ENCODE measurements around the gene ARHGAP8. TPM values are rescaled to one million over a fixed set of nuclear protein-coding genes. Genes with fewer than 3 reads are reported as not detected.

Gene ARHGAP8
- polyA plus RNA-seq, 2 of the 4 experiments (the other 2 are of a cell fraction): 1.2 to 3.8 TPM

- TF ChIP-seq ATOH8 (CRISPR knock-in tag; IDR thresholded peaks at IDR 0.05; ENCODE audit: low read depth) (no peak), E2F6 (IDR thresholded peaks at IDR 0.05; ENCODE audit: borderline replicate concordance, low read depth) (no peak), CBX2 (IDR thresholded peaks at IDR 0.05; ENCODE audit: borderline replicate concordance, low read depth) (no peak), TFCP2L1 (CRISPR knock-in tag; IDR thresholded peaks at IDR 0.05) (no peak), CBX8 (IDR thresholded peaks at IDR 0.05) (no peak), CHD2 (IDR thresholded peaks at IDR 0.05; ENCODE audit: low read length, partially characterized antibody) (no peak), BHLHE40 (IDR thresholded peaks at IDR 0.05; ENCODE audit: low read depth, low read length) (no peak), FOSB (CRISPR knock-in tag; IDR thresholded peaks at IDR 0.05) (no peak), POLR2A (IDR thresholded peaks at IDR 0.05; ENCODE audit: low read length) (no peak), CEBPB (IDR thresholded peaks at IDR 0.05) (no peak), FOXS1 (CRISPR knock-in tag; IDR thresholded peaks at IDR 0.05) (no peak), KDM1A (IDR thresholded peaks at IDR 0.05; ENCODE audit: low read depth) (no peak), HOXA7 (CRISPR knock-in tag; IDR thresholded peaks at IDR 0.05) (no peak), ZSCAN20 (CRISPR knock-in tag; IDR thresholded peaks at IDR 0.05) (no peak), ELK1 (IDR thresholded peaks at IDR 0.05; ENCODE audit: low read depth, low read length) (no peak)
- WGBS (ENCODE audit: missing lambda C conversion rate): 82% methylated on average over 7 of the region's 7 CpGs
- POLR2A ChIA-PET: no interaction called here
Measured at GRCh38 chr22:44807232-44807631, 54.9 kb downstream of the ARHGAP8 start.

GRCh38 chr22:44807915-44808690 is 55.7 kb downstream of the ARHGAP8 start:
- FAIRE-seq: no peak
- POLR2A ChIA-PET: no interaction called here
- peak in 1 of 2 experiments; percentile 40; a peak in 3 of 6 replicates for ATAC-seq
- Histone ChIP-seq H3K27ac (no peak overlapping the region), H3K9me3 (no peaks in the 10 kb centered on the region), H3K4me2 (no peak overlapping the region), H3K4me1 (no peaks in the 10 kb centered on the region), H3K4me3 (no peak overlapping the region)
- CTCF ChIA-PET: interaction anchor here (0.5 to 3.4 kb wide), 5 partner anchors 9 to 648 kb away, joined by 3 to 13 read pairs (median 3); no protein-coding TSS in a partner anchor
- no peak for DNase-seq (ENCODE audit: low read depth in 1 of 2, low spot score in 1 of 2)
- WGBS (ENCODE audit: missing lambda C conversion rate): 72% methylated on average over 18 of the region's 21 CpGs
- TF ChIP-seq TFCP2L1 (CRISPR knock-in tag; IDR thresholded peaks at IDR 0.05) (no peak), ATOH8 (CRISPR knock-in tag; IDR thresholded peaks at IDR 0.05; ENCODE audit: low read depth) (no peak), ZNF302 (CRISPR knock-in tag; IDR thresholded peaks at IDR 0.05) (no peak), RNF2 (IDR thresholded peaks at IDR 0.05; ENCODE audit: borderline replicate concordance, low read depth) (no peak), ZC3H11A (IDR thresholded peaks at IDR 0.05) (no peak), RFX5 (IDR thresholded peaks at IDR 0.05) (no peak)

More at GRCh38 chr22:44807232-44807631, 54.9 kb downstream of the ARHGAP8 start:
- CTCF ChIA-PET: interaction anchor here (0.6 to 3.4 kb wide), 4 partner anchors 10 to 353 kb away, joined by 3 to 13 read pairs (median 5); no protein-coding TSS in a partner anchor
- DNase-seq (ENCODE audit: low read depth in 1 of 2, low spot score in 1 of 2): no peak
- no peak overlapping the region for H3K4me3 ChIP-seq
- no peak overlapping the region for H3K4me2 ChIP-seq
- FAIRE-seq: no peak
- no peaks in the 10 kb centered on the region for H3K4me1 ChIP-seq
- no peak for ATAC-seq
- H3K9me3 ChIP-seq: no peaks in the 10 kb centered on the region
- H3K27ac ChIP-seq: no peak overlapping the region

GRCh38 chr22:44809456-44809855 is 57.1 kb downstream of the ARHGAP8 start:
- WGBS (ENCODE audit: missing lambda C conversion rate): 98% methylated on average over 7 of the region's 11 CpGs
- H3K27ac ChIP-seq: no peak overlapping the region
- POLR2A ChIA-PET: no interaction called here
- no peak overlapping the region for H3K4me2 ChIP-seq
- H3K4me1 ChIP-seq: no peaks in the 10 kb centered on the region
- CTCF ChIA-PET: interaction anchor here (1.3 kb wide), 1 partner anchor 10 kb away, joined by 3 read pairs; no protein-coding TSS in a partner anchor
- ATAC-seq (no peak), DNase-seq (ENCODE audit: low read depth in 1 of 2, low spot score in 1 of 2) (no peak), FAIRE-seq (no peak)
- H3K4me3 ChIP-seq: no peak overlapping the region
- no peaks in the 10 kb centered on the region for H3K9me3 ChIP-seq
- TF ChIP-seq RCOR1 (IDR thresholded peaks at IDR 0.05; ENCODE audit: low read depth, low read length) (no peak), RFX5 (IDR thresholded peaks at IDR 0.05) (no peak), CBX8 (IDR thresholded peaks at IDR 0.05) (no peak), USF2 (IDR thresholded peaks at IDR 0.05) (no peak), KDM1A (IDR thresholded peaks at IDR 0.05; ENCODE audit: low read depth) (no peak), JUNB (IDR thresholded peaks at IDR 0.05) (no peak), FOSB (CRISPR knock-in tag; IDR thresholded peaks at IDR 0.05) (no peak), CHD2 (IDR thresholded peaks at IDR 0.05; ENCODE audit: low read length, partially characterized antibody) (no peak), POLR2A (IDR thresholded peaks at IDR 0.05; ENCODE audit: low read length) (no peak), MAFK (IDR thresholded peaks at IDR 0.05; ENCODE audit: partially characterized antibody) (no peak), BCL3 (IDR thresholded peaks at IDR 0.05) (no peak), POLR2AphosphoS2 (conservative IDR thresholded peaks at IDR 0.05; ENCODE audit: low read length) (no peak), CHD4 (IDR thresholded peaks at IDR 0.05; ENCODE audit: borderline replicate concordance) (no peak), BHLHE40 (IDR thresholded peaks at IDR 0.05; ENCODE audit: low read depth, low read length) (no peak), ZFP36 (IDR thresholded peaks at IDR 0.05; ENCODE audit: borderline replicate concordance, partially characterized antibody) (no peak)

Data from A549 (cell line).